Calu3 (cell line): Measurements from ENCODE around the gene ADGRD1. TPM values are rescaled to one million over a fixed set of nuclear protein-coding genes. Genes with fewer than 3 reads are reported as not detected.

Experiments used
- BruUV-seq: library from RNA; stranded (reverse); fragments of 400-500 nt; replicated peaks from 2 replicates; lab custom pipeline; 2021; lab: Mats Ljungman, UMichigan
- CTCF ChIA-PET: fragments of 300-600 bp; sonication (Branson Sonifier 250); formaldehyde crosslinking; loops from one replicate; lab custom pipeline; 2022; ENCODE audit warnings: antibody characterized with exemption; lab: Charles Lee
- DNase-seq: peaks from one replicate; pipeline ENCODE4 v3.0.0; 2022
- H3K27ac Mint-ChIP-seq: one replicate; pipeline ENCODE4 v1.8.0; 2022; ENCODE audit warnings: mixed read lengths; ENCODE audit not compliant: unreplicated experiment
- H3K27me3 Mint-ChIP-seq: one replicate; pipeline ENCODE4 v1.8.0; 2022; ENCODE audit warnings: mixed read lengths; ENCODE audit not compliant: unreplicated experiment
- H3K36me3 Mint-ChIP-seq: one replicate; pipeline ENCODE4 v1.8.0; 2022; ENCODE audit warnings: mild to moderate bottlenecking, moderate library complexity, mixed read lengths; ENCODE audit not compliant: insufficient read depth, unreplicated experiment
- H3K4me1 Mint-ChIP-seq: one replicate; pipeline ENCODE4 v1.8.0; 2022; ENCODE audit warnings: mild to moderate bottlenecking, low read depth, mixed read lengths; ENCODE audit not compliant: unreplicated experiment
- H3K4me3 Mint-ChIP-seq: one replicate; pipeline ENCODE4 v1.8.0; 2022; ENCODE audit warnings: mild to moderate bottlenecking, low read depth, moderate library complexity, mixed read lengths; ENCODE audit not compliant: unreplicated experiment
- H3K9me3 Mint-ChIP-seq: one replicate; pipeline ENCODE4 v1.8.0; 2022; ENCODE audit warnings: low read depth, mixed read lengths; ENCODE audit not compliant: unreplicated experiment
- CTCF ChIP-seq: fragments of 200-600 bp; IDR thresholded peaks from one replicate; pipeline ENCODE4 v1.8.0; 2022; ENCODE audit warnings: antibody characterized with exemption; ENCODE audit not compliant: unreplicated experiment
- intact Hi-C: fragments of 100-400 bp; cut with micrococcal nuclease; formaldehyde crosslinking; loops from one replicate; pipeline ENCODE4 v1.10.0; 2022; ENCODE audit not compliant: unreplicated experiment
- total RNA-seq: library from RNA; stranded (reverse); gene quantifications from 2 replicates; pipeline ENCODE4 v1.2.3, GENCODE V29; 2022

Gene ADGRD1
- total RNA-seq, 1 experiment from 2014 or later: not detected

GRCh38 chr12:131055093-131055465 lies 101.4 kb downstream of the ADGRD1 start:
- Mint-ChIP-seq H3K27ac (no peak overlapping the region), H3K4me3 (no peak overlapping the region), H3K27me3 (peaks cover 97% of the 10 kb centered on the region), H3K36me3 (no peaks in the 10 kb centered on the region), H3K9me3 (peaks cover 5% of the 10 kb centered on the region), H3K4me1 (no peaks in the 10 kb centered on the region)
- no peak for DNase-seq
- no TSS peak for BruUV-seq
- TF ChIP-seq CTCF: no peak
- CTCF ChIA-PET: no interaction called here
- intact Hi-C loops: no loop called here

GRCh38 chr12:131055596-131056233 lies 102.0 kb downstream of the ADGRD1 start:
- no peak for TF ChIP-seq CTCF
- H3K27ac Mint-ChIP-seq: no peak overlapping the region
- H3K9me3 Mint-ChIP-seq: peaks cover 3% of the 10 kb centered on the region
- intact Hi-C loops: no loop called here
- H3K36me3 Mint-ChIP-seq: no peaks in the 10 kb centered on the region
- no peak overlapping the region for H3K4me3 Mint-ChIP-seq
- H3K27me3 Mint-ChIP-seq: peaks cover 97% of the 10 kb centered on the region
- BruUV-seq: no TSS peak
- CTCF ChIA-PET: no interaction called here
- DNase-seq: no peak
- H3K4me1 Mint-ChIP-seq: no peaks in the 10 kb centered on the region

GRCh38 chr12:131056626-131057025 lies 102.9 kb downstream of the ADGRD1 start:
- no peak for TF ChIP-seq CTCF
- BruUV-seq: no TSS peak
- CTCF ChIA-PET: no interaction called here
- Mint-ChIP-seq H3K4me1 (no peaks in the 10 kb centered on the region), H3K9me3 (peaks cover 5% of the 10 kb centered on the region), H3K27me3 (peaks cover 96% of the 10 kb centered on the region), H3K4me3 (no peak overlapping the region), H3K36me3 (no peaks in the 10 kb centered on the region), H3K27ac (no peak overlapping the region)
- intact Hi-C loops: no loop called here
- DNase-seq: no peak

GRCh38 chr12:131057211-131057721 lies 103.6 kb downstream of the ADGRD1 start:
- Mint-ChIP-seq H3K36me3 (no peaks in the 10 kb centered on the region), H3K4me3 (no peak overlapping the region), H3K4me1 (no peaks in the 10 kb centered on the region), H3K9me3 (peaks cover 5% of the 10 kb centered on the region), H3K27ac (no peak overlapping the region), H3K27me3 (peaks cover 89% of the 10 kb centered on the region)
- CTCF ChIA-PET: no interaction called here
- TF ChIP-seq CTCF: no peak
- no peak for DNase-seq
- intact Hi-C loops: no loop called here
- BruUV-seq: no TSS peak
